IMR-90 (cell line): ENCODE measurements around the gene MYH3. TPM values are rescaled to one million over a fixed set of nuclear protein-coding genes. Genes with fewer than 3 reads are reported as not detected.
A peak's percentile ranks its signal among the peaks of the same experiment; 100 is the strongest.

ENCODE experiments used
- ATAC-seq: fragments of 200-7000 bp; cut with Tn5 transposase; 2 replicates; pipeline ENCODE4 v1.9.1; 2020; ENCODE audit warnings: low read depth, mild to moderate bottlenecking, moderate library complexity
- BruUV-seq: library from RNA; stranded (reverse); fragments of 400-500 nt; replicated peaks from 2 replicates; lab custom pipeline; 2021; lab: Mats Ljungman, UMichigan
- CTCF ChIA-PET: fragments of 300-600 bp; formaldehyde crosslinking; extraction: SDS; loops from one replicate; lab custom pipeline; 2021; ENCODE audit warnings: antibody characterized with exemption; lab: Yijun Ruan, JAX
- POLR2A ChIA-PET: fragments of 300-600 bp; sonication (Branson Sonifier 250); formaldehyde crosslinking; loops from one replicate; lab custom pipeline; 2022; ENCODE audit warnings: antibody characterized with exemption; ENCODE audit not compliant: unreplicated experiment; lab: Charles Lee
- DNase-seq: peaks from one replicate; pipeline ENCODE4 v3.0.0; 2013
- H2AFZ ChIP-seq: replicated peaks from 2 replicates; pipeline ENCODE3; 2013; ENCODE audit warnings: low read length, mild to moderate bottlenecking; ENCODE audit not compliant: poor library complexity
- H2AK5ac ChIP-seq: 2 replicates; pipeline ENCODE4 v1.6.1; 2013; ENCODE audit warnings: low read depth, low read length, inconsistent platforms
- H2AK9ac ChIP-seq: replicated peaks from 2 replicates; pipeline ENCODE3; 2013; ENCODE audit warnings: mild to moderate bottlenecking, low read depth, low read length, moderate library complexity; ENCODE audit not compliant: poor library complexity
- H2BK120ac ChIP-seq: 2 replicates; pipeline ENCODE4 v1.6.1; 2013; ENCODE audit warnings: low read depth, low read length, inconsistent platforms
- H2BK15ac ChIP-seq: 3 replicates; pipeline ENCODE4 v1.6.1; 2013; ENCODE audit warnings: low read depth, low read length, inconsistent platforms
- H2BK20ac ChIP-seq: 2 replicates; pipeline ENCODE4 v1.6.1; 2013; ENCODE audit warnings: low read depth, mild to moderate bottlenecking, inconsistent platforms, low read length, moderate library complexity
- H2BK5ac ChIP-seq: 2 replicates; pipeline ENCODE4 v1.6.1; 2013; ENCODE audit warnings: mild to moderate bottlenecking, low read depth, low read length, inconsistent platforms; ENCODE audit not compliant: poor library complexity, severe bottlenecking
- H3K14ac ChIP-seq: replicated peaks from 2 replicates; pipeline ENCODE4 v1.6.1; 2013; ENCODE audit warnings: low read depth, low read length, inconsistent platforms
- H3K18ac ChIP-seq: 2 replicates; pipeline ENCODE4 v1.6.1; 2013; ENCODE audit warnings: low read depth, low read length, control low read depth
- H3K23ac ChIP-seq: 2 replicates; pipeline ENCODE4 v1.6.1; 2013; ENCODE audit warnings: low read depth, low read length, inconsistent platforms
- H3K27ac ChIP-seq: 2 replicates; pipeline ENCODE4 v1.5.1; 2013; ENCODE audit warnings: mild to moderate bottlenecking, control low read depth, low read length; ENCODE audit not compliant: insufficient read depth
- H3K27me3 ChIP-seq: 2 replicates; pipeline ENCODE4 v1.6.1; 2013; ENCODE audit warnings: low read length; ENCODE audit not compliant: control insufficient read depth, insufficient read depth
- H3K36me3 ChIP-seq: 2 replicates; pipeline ENCODE4 v1.6.1; 2013; ENCODE audit warnings: low read length, mixed read lengths; ENCODE audit not compliant: control insufficient read depth, insufficient read depth
- H3K4ac ChIP-seq: 2 replicates; pipeline ENCODE4 v1.6.1; 2013; ENCODE audit warnings: low read depth, low read length, inconsistent platforms
- H3K4me1 ChIP-seq: 2 replicates; pipeline ENCODE4 v1.6.1; 2013; ENCODE audit warnings: low read length, mixed read lengths; ENCODE audit not compliant: control insufficient read depth, insufficient read depth
- H3K4me2 ChIP-seq: 2 replicates; pipeline ENCODE4 v1.6.1; 2013; ENCODE audit warnings: low read depth, mild to moderate bottlenecking, control low read depth, low read length, moderate library complexity
- H3K4me3 ChIP-seq: 2 replicates; pipeline ENCODE4 v1.5.1; 2013; ENCODE audit warnings: low read depth, mild to moderate bottlenecking, control low read depth, low read length, moderate library complexity; ENCODE audit not compliant: insufficient read depth
- H3K56ac ChIP-seq: 2 replicates; pipeline ENCODE4 v1.6.1; 2013; ENCODE audit warnings: low read length, inconsistent platforms; ENCODE audit not compliant: insufficient read depth; ENCODE audit errors: extremely low read depth
- H3K79me1 ChIP-seq, 2 experiments: 2 replicates each; pipeline ENCODE4 v1.6.1; 2013; ENCODE audit warnings: low read length in 2 of 2, inconsistent platforms in 1 of 2, low read depth in 1 of 2
- H3K9ac ChIP-seq: 2 replicates; pipeline ENCODE4 v1.6.1; 2013; ENCODE audit warnings: low read depth, low read length, control low read depth
- H3K9me1 ChIP-seq: 2 replicates; pipeline ENCODE4 v1.6.1; 2013; ENCODE audit warnings: low read length, inconsistent platforms; ENCODE audit not compliant: insufficient read depth
- H3K9me3 ChIP-seq: 2 replicates; pipeline ENCODE4 v1.6.1; 2013; ENCODE audit warnings: low read length; ENCODE audit not compliant: control insufficient read depth, insufficient read depth
- H4K20me1 ChIP-seq: 2 replicates; pipeline ENCODE4 v1.6.1; 2013; ENCODE audit warnings: low read length, inconsistent platforms; ENCODE audit not compliant: insufficient read depth
- H4K5ac ChIP-seq: 2 replicates; pipeline ENCODE4 v1.6.1; 2013; ENCODE audit warnings: mild to moderate bottlenecking, low read depth, low read length, control low read depth
- H4K8ac ChIP-seq, 2 experiments: 2 replicates each; pipeline ENCODE4 v1.6.1; 2013; ENCODE audit warnings: low read depth in 2 of 2, low read length in 2 of 2, control low read depth in 1 of 2, inconsistent platforms in 1 of 2
- H4K91ac ChIP-seq: 2 replicates; pipeline ENCODE4 v1.6.1; 2013; ENCODE audit warnings: low read depth, low read length, inconsistent platforms; ENCODE audit not compliant: insufficient read depth
- BHLHE40 ChIP-seq: fragments of 150-350 bp; IDR thresholded peaks from 2 replicates; pipeline ENCODE4 v1.6.1; 2016; ENCODE audit warnings: mild to moderate bottlenecking, low read depth, low read length
- CEBPB ChIP-seq: IDR thresholded peaks from 2 replicates; pipeline ENCODE4 v1.6.1; 2012; ENCODE audit warnings: low read depth, low read length, improper control_type of control experiment
- CHD1 ChIP-seq: IDR thresholded peaks from 2 replicates; pipeline ENCODE4 v1.6.1; 2012; ENCODE audit warnings: low read depth, low read length, improper control_type of control experiment
- CTCF ChIP-seq: conservative IDR thresholded peaks from 2 replicates; pipeline ENCODE4 v1.5.1; 2012; ENCODE audit warnings: mild to moderate bottlenecking, low read depth, low read length, improper control_type of control experiment
- ELK1 ChIP-seq: fragments of 150-350 bp; IDR thresholded peaks from 2 replicates; pipeline ENCODE4 v1.6.1; 2016; ENCODE audit warnings: low read depth, mild to moderate bottlenecking, low read length, moderate library complexity, borderline replicate concordance
- FOS ChIP-seq: fragments of 150-350 bp; IDR thresholded peaks from 2 replicates; pipeline ENCODE4 v1.6.1; 2016; ENCODE audit warnings: low read depth, low read length
- MAFK ChIP-seq: IDR thresholded peaks from 2 replicates; pipeline ENCODE4 v1.6.1; 2012; ENCODE audit warnings: low read depth, low read length, improper control_type of control experiment
- MAZ ChIP-seq: IDR thresholded peaks from 2 replicates; pipeline ENCODE4 v1.6.1; 2012; ENCODE audit warnings: low read depth, mild to moderate bottlenecking, low read length, improper control_type of control experiment, moderate library complexity, borderline replicate concordance
- MXI1 ChIP-seq: IDR thresholded peaks from 2 replicates; pipeline ENCODE4 v1.6.1; 2012; ENCODE audit warnings: low read depth, mild to moderate bottlenecking, low read length, moderate library complexity, borderline replicate concordance
- NFE2L2 ChIP-seq: fragments of 150-350 bp; IDR thresholded peaks from 2 replicates; pipeline ENCODE4 v1.6.1; 2016; ENCODE audit warnings: low read depth, mild to moderate bottlenecking, low read length
- POLR2A ChIP-seq: IDR thresholded peaks from 2 replicates; pipeline ENCODE4 v1.6.1; 2012; ENCODE audit warnings: mild to moderate bottlenecking, low read depth, low read length
- RAD21 ChIP-seq: IDR thresholded peaks from 2 replicates; pipeline ENCODE4 v1.6.1; 2012; ENCODE audit warnings: low read length, improper control_type of control experiment
- RCOR1 ChIP-seq: IDR thresholded peaks from 2 replicates; pipeline ENCODE4 v1.6.1; 2012; ENCODE audit warnings: mild to moderate bottlenecking, low read length, improper control_type of control experiment; ENCODE audit not compliant: insufficient replicate concordance
- RFX5 ChIP-seq: IDR thresholded peaks from 2 replicates; pipeline ENCODE4 v1.8.0; 2012; ENCODE audit warnings: low read depth, mild to moderate bottlenecking, low read length, moderate library complexity
- SMC3 ChIP-seq: fragments of 150-350 bp; IDR thresholded peaks from 2 replicates; pipeline ENCODE4 v1.6.1; 2016; ENCODE audit warnings: low read depth, mild to moderate bottlenecking, antibody characterized with exemption, low read length, moderate library complexity
- USF2 ChIP-seq: fragments of 150-350 bp; IDR thresholded peaks from 2 replicates; pipeline ENCODE4 v1.6.1; 2017; ENCODE audit warnings: mild to moderate bottlenecking, antibody characterized with exemption, low read length, low read depth
- WGBS, 2 experiments: methylation state at CpG; one replicate each; pipeline versions ENCODE4 v1.1.5 to v1.1.7; 2013; ENCODE audit warnings: missing lambda C conversion rate in 2 of 2; ENCODE audit not compliant: insufficient read length in 1 of 2; ENCODE audit errors: extremely low coverage in 2 of 2; 5-methylcytosine and 5-hydroxymethylcytosine counted together
- dilution Hi-C: fragments of 300-500 bp; cut with HindIII; formaldehyde crosslinking; loops from one replicate; pipeline ENCODE4 v1.14.3; 2018; ENCODE audit warnings: low sequenced_read_pairs; ENCODE audit not compliant: unreplicated experiment
- in situ Hi-C: fragments of 300-500 bp; cut with MboI; formaldehyde crosslinking; loops from 3 replicates; pipeline ENCODE4 v1.14.3; 2019; ENCODE audit warnings: low sequenced_read_pairs, inconsistent platforms, mixed read lengths
- intact Hi-C: fragments of 100-400 bp; cut with micrococcal nuclease; formaldehyde crosslinking; loops from 2 replicates; pipeline ENCODE4 v1.10.0; 2022
- polyA plus RNA-seq, 3 experiments: library from polyadenylated mRNA; depleted of rRNA; stranded (reverse); fragments of >200 nt; gene quantifications; 2 replicates each; pipeline ENCODE4 v1.2.3, GENCODE V29; 2012; ENCODE audit warnings: low replicate concordance in 1 of 3
- total RNA-seq: library from RNA; depleted of rRNA; stranded (reverse); fragments of >200 nt; gene quantifications from 2 replicates; pipeline ENCODE4 v1.2.3, GENCODE V29; 2012

The MYH3 gene
- total and polyA plus RNA-seq, 2 of the 4 experiments (the other 2 are of a cell fraction) = 0.54 to 0.63 TPM

- ChIA-PET CTCF (interaction anchor here (0.9 kb wide), 1 partner anchor 196 kb away, joined by 3 read pairs; no protein-coding TSS in a partner anchor), POLR2A (no interaction called here)
- H2AK9ac ChIP-seq = no peak overlapping the region
- H4K20me1 ChIP-seq = no peaks in the 10 kb centered on the region
- H3K9me3 ChIP-seq = no peaks in the 10 kb centered on the region
- DNase-seq = peak; percentile 59
- no peaks in the 10 kb centered on the region for H3K27me3 ChIP-seq
- dilution Hi-C loops = no loop called here
- H2BK120ac ChIP-seq = no peak overlapping the region
- no peak overlapping the region for H2AK5ac ChIP-seq
- no peak overlapping the region for H3K18ac ChIP-seq
- no peak overlapping the region for H4K91ac ChIP-seq
- no peak overlapping the region for H4K8ac ChIP-seq
- no peak overlapping the region for H3K23ac ChIP-seq
- no peaks in the 10 kb centered on the region for H3K9me1 ChIP-seq
- no peak overlapping the region for H4K5ac ChIP-seq
- H2BK5ac ChIP-seq = no peak overlapping the region
- BruUV-seq = no TSS peak
- H3K9ac ChIP-seq = no peak overlapping the region
- no peak overlapping the region for H2AFZ ChIP-seq
- TF ChIP-seq SMC3 (no peak), FOS (no peak), NFE2L2 (no peak), CHD1 (no peak), POLR2A (no peak), CTCF (no peak), MAZ (no peak), CEBPB (no peak), ELK1 (no peak), RCOR1 (no peak), BHLHE40 (no peak), USF2 (no peak), RAD21 (no peak), RFX5 (no peak), MAFK (no peak), MXI1 (no peak)
- intact Hi-C loops = loop anchor here (5.0 kb wide), 4 partner anchors 33 to 1338 kb away; partner anchors contain the start of genes ADPRM and SCO1
- in situ Hi-C loops = loop anchor here (5.0 to 10.0 kb wide), 2 partner anchors 86 to 193 kb away; partner anchors contain the start of gene TMEM220
- no peak overlapping the region for H2BK15ac ChIP-seq
- no peaks in the 10 kb centered on the region for H3K79me1 ChIP-seq
- no peak overlapping the region for H3K56ac ChIP-seq
- no peak overlapping the region for H3K4me2 ChIP-seq
- H3K4ac ChIP-seq = no peak overlapping the region
- 100% methylated on average over 1 of the region's 3 CpGs; no CpG with 5 or more reads in 1 of the 2 experiments for WGBS, 2 experiments
- no peak overlapping the region for H3K27ac ChIP-seq
- H3K4me1 ChIP-seq = no peaks in the 10 kb centered on the region; the same call in 1 of the 2 replicates
- peak; percentile 55 for ATAC-seq
- H3K14ac ChIP-seq = no peak overlapping the region
- H3K36me3 ChIP-seq = no peaks in the 10 kb centered on the region
- H3K4me3 ChIP-seq = no peak overlapping the region
- no peak overlapping the region; the same call in 1 of the 2 replicates for H2BK20ac ChIP-seq
Measured at GRCh38 chr17:10648956-10649355, 8.2 kb downstream of the MYH3 start.
